Endothelial cell of umbilical vein (primary cell): ENCODE measurements around the gene TTC34.

Experiments
- CTCF ChIP-seq, 2 donors: IDR thresholded peaks; 1 replicate in 1 of 2; 2 replicates in 1 of 2; pipeline ENCODE4 v1.5.1; 2011; ENCODE audit warnings: low read length in 2 of 2, mild to moderate bottlenecking in 2 of 2, moderate library complexity in 2 of 2, control low read depth in 1 of 2, inconsistent platforms in 1 of 2, low read depth in 1 of 2; ENCODE audit not compliant: insufficient read depth in 1 of 2; ENCODE audit errors: extremely low read depth in 1 of 2
- FOS ChIP-seq: IDR thresholded peaks from 2 replicates; pipeline ENCODE4 v1.6.1; 2011; ENCODE audit warnings: mild to moderate bottlenecking, low read length, moderate library complexity, borderline replicate concordance; ENCODE audit not compliant: insufficient read depth
- JUN ChIP-seq: IDR thresholded peaks from 2 replicates; pipeline ENCODE4 v1.6.1; 2011; ENCODE audit warnings: borderline replicate concordance, low read depth; ENCODE audit not compliant: insufficient read length, insufficient read depth
- MAX ChIP-seq: IDR thresholded peaks from 2 replicates; pipeline ENCODE4 v1.6.1; 2011; ENCODE audit not compliant: insufficient read depth, insufficient read length
- MYC ChIP-seq: IDR thresholded peaks from one replicate; pipeline ENCODE4 v1.6.1; 2011; ENCODE audit warnings: mild to moderate bottlenecking, low read depth, low read length

- TF ChIP-seq CTCF (IDR thresholded peaks at IDR 0.05; ENCODE audit: extremely low read depth in 1 of 2, insufficient read depth in 1 of 2, low read depth in 1 of 2, low read length in 2 of 2) (no peak), JUN (no peak), MYC (no peak), MAX (no peak), FOS (no peak)
Measured at GRCh38 chr1:2636733-2637132, 164.8 kb downstream of the TTC34 start.
